GM19238 (cell line): ENCODE measurements around the gene GIMAP2.
"Not testable (repeated sequence)": the region's sequence is repeated elsewhere in the genome, so short reads cannot be mapped to it uniquely, and the experiment has no call there.

ENCODE experiments used
- DNase-seq: peaks from one replicate; pipeline ENCODE4 v3.0.0; 2011; ENCODE audit warnings: low spot score; ENCODE audit not compliant: insufficient read length

GIMAP2 gene

GRCh38 chr7:150676854-150677253 lies 8.7 kb upstream of the GIMAP2 start:
- not testable (repeated sequence) for DNase-seq

- DNase-seq: not testable (repeated sequence)
These were observed 6.9 kb upstream of the GIMAP2 start for GRCh38 chr7:150678601-150679000.

- DNase-seq: not testable (repeated sequence)
These were observed 5.1 kb upstream of the GIMAP2 start for GRCh38 chr7:150680364-150680763.

GRCh38 chr7:150686030-150686631 lies 625 bp downstream of the GIMAP2 start:
- no peak for DNase-seq

GRCh38 chr7:150688630-150689029 lies 3.1 kb downstream of the GIMAP2 start:
- no peak for DNase-seq

GRCh38 chr7:150695654-150696053 lies 10.1 kb downstream of the GIMAP2 start:
- DNase-seq: no peak

- DNase-seq: no peak
These were observed 17.7 kb downstream of the GIMAP2 start for GRCh38 chr7:150703209-150703608.

GRCh38 chr7:150715293-150715692 lies 29.8 kb downstream of the GIMAP2 start:
- no peak for DNase-seq

- DNase-seq: no peak
These were observed 30.2 kb downstream of the GIMAP2 start for GRCh38 chr7:150715738-150716137.

GRCh38 chr7:150716368-150716767 lies 30.9 kb downstream of the GIMAP2 start, which contains the start of gene GIMAP1:
GIMAP1 (plus strand) TSS chr7:150716613; CDS start chr7:150719048, 2,435 bp downstream.
- peak; percentile 33 for DNase-seq

- no peak for DNase-seq
These were observed 31.4 kb downstream of the GIMAP2 start for GRCh38 chr7:150716939-150717338.

GRCh38 chr7:150717814-150718420 lies 32.4 kb downstream of the GIMAP2 start:
- DNase-seq: no peak

- DNase-seq: no peak
These were observed 33.9 kb downstream of the GIMAP2 start for GRCh38 chr7:150719436-150719835.

- DNase-seq: no peak
These were observed 34.7 kb downstream of the GIMAP2 start for GRCh38 chr7:150719960-150720891.

- DNase-seq: no peak
These were observed 36.5 kb downstream of the GIMAP2 start for GRCh38 chr7:150721970-150722373.

GRCh38 chr7:150722431-150722931 lies 37.0 kb downstream of the GIMAP2 start:
- DNase-seq: no peak

GRCh38 chr7:150723467-150723866 lies 38.0 kb downstream of the GIMAP2 start:
- no peak for DNase-seq

- DNase-seq: no peak
These were observed 41.9 kb downstream of the GIMAP2 start for GRCh38 chr7:150727381-150727780.

GRCh38 chr7:150728011-150728410 lies 42.5 kb downstream of the GIMAP2 start:
- DNase-seq: no peak

- DNase-seq: no peak
These were observed 43.1 kb downstream of the GIMAP2 start for GRCh38 chr7:150728609-150729008.

- no peak for DNase-seq
These were observed 46.4 kb downstream of the GIMAP2 start for GRCh38 chr7:150731916-150732315.
